HEK293 (cell line): ENCODE results near the gene COP1.
A peak's percentile ranks its signal among the peaks of the same experiment; 100 is the strongest.

Experiments
- CTCF ChIA-PET: fragments of 350-600 bp; formaldehyde crosslinking; extraction: SDS; loops from one replicate; lab custom pipeline; 2021; ENCODE audit warnings: antibody characterized with exemption; lab: Yijun Ruan, JAX
- POLR2A ChIA-PET: fragments of 300-600 bp; formaldehyde crosslinking; extraction: SDS; loops from one replicate; lab custom pipeline; 2020; ENCODE audit warnings: antibody characterized with exemption, inconsistent platforms; lab: Yijun Ruan, JAX
- H3K27ac ChIP-seq: fragments of 200-500 bp; sonication (Bioruptor generic); 2 replicates; pipeline ENCODE4 v1.5.1; 2014; ENCODE audit warnings: low read depth, low read length, control low read depth, inconsistent platforms; ENCODE audit errors: extremely low read depth
- H3K36me3 ChIP-seq, 2 experiments: fragments of 200-500 bp in 1 of 2; sonication (Bioruptor generic) in 1 of 2; 1 replicate in 1 of 2; 2 replicates in 1 of 2; pipeline ENCODE4 v1.5.1; 2014 to 2017; ENCODE audit warnings: inconsistent platforms in 2 of 2, low read length in 2 of 2; ENCODE audit not compliant: control insufficient read depth in 2 of 2, insufficient read depth in 1 of 2
- H3K4me1 ChIP-seq: fragments of 200-500 bp; sonication (Bioruptor generic); 2 replicates; pipeline ENCODE4 v1.5.1; 2014; ENCODE audit warnings: mild to moderate bottlenecking, low read length, inconsistent platforms; ENCODE audit not compliant: control insufficient read depth, insufficient read depth
- H3K4me3 ChIP-seq: 2 replicates; pipeline ENCODE4 v1.5.1; 2011; ENCODE audit warnings: low read depth, mild to moderate bottlenecking, control low read depth, low read length, moderate library complexity
- H3K9me3 ChIP-seq: fragments of 200-500 bp; sonication (Bioruptor generic); 2 replicates; pipeline ENCODE4 v1.5.1; 2014; ENCODE audit warnings: low read depth, low read length, inconsistent platforms; ENCODE audit not compliant: control insufficient read depth, insufficient read depth
- EGR2 ChIP-seq: fragments of 450-650 bp; formaldehyde crosslinking; IDR thresholded peaks from 2 replicates; pipeline ENCODE4 v1.5.1; 2016; ENCODE audit warnings: low read depth, missing biosample characterization, missing genetic modification characterization
- HIC1 ChIP-seq: fragments of 450-650 bp; formaldehyde crosslinking; IDR thresholded peaks from 2 replicates; pipeline ENCODE4 v1.5.1; 2016; ENCODE audit warnings: missing biosample characterization, missing genetic modification characterization
- HOXD13 ChIP-seq: sonication (generic); formaldehyde crosslinking; IDR thresholded peaks from 2 replicates; pipeline ENCODE4 v1.8.0; 2022; ENCODE audit warnings: missing genetic modification reagents, borderline replicate concordance
- PBX3 ChIP-seq: sonication (generic); formaldehyde crosslinking; IDR thresholded peaks from 2 replicates; pipeline ENCODE4 v1.8.1; 2022; ENCODE audit warnings: mild to moderate bottlenecking, moderate library complexity, missing genetic modification reagents
- RBAK ChIP-seq: fragments of 450-650 bp; formaldehyde crosslinking; IDR thresholded peaks from 2 replicates; pipeline ENCODE4 v1.5.1; 2016; ENCODE audit warnings: missing biosample characterization, missing genetic modification characterization
- SCRT2 ChIP-seq: fragments of 450-650 bp; formaldehyde crosslinking; IDR thresholded peaks from 2 replicates; pipeline ENCODE4 v1.5.1; 2016; ENCODE audit warnings: missing biosample characterization, missing genetic modification characterization
- TCF7L2 ChIP-seq: IDR thresholded peaks from 2 replicates; pipeline ENCODE4 v1.6.1; 2011; ENCODE audit warnings: low read depth, mild to moderate bottlenecking, inconsistent platforms, low read length, moderate library complexity, borderline replicate concordance
- TRIM28 ChIP-seq: IDR thresholded peaks from 2 replicates; pipeline ENCODE4 v1.6.1; 2011; ENCODE audit warnings: low read length, control low read depth, borderline replicate concordance
- YY2 ChIP-seq: fragments of 450-650 bp; formaldehyde crosslinking; IDR thresholded peaks from 2 replicates; pipeline ENCODE4 v1.5.1; 2016; ENCODE audit warnings: missing biosample characterization, missing genetic modification characterization
- ZBTB49 ChIP-seq: fragments of 450-650 bp; formaldehyde crosslinking; IDR thresholded peaks from 2 replicates; pipeline ENCODE4 v1.5.1; 2016; ENCODE audit warnings: missing biosample characterization, missing genetic modification characterization, low read depth
- ZBTB6 ChIP-seq: fragments of 450-650 bp; formaldehyde crosslinking; IDR thresholded peaks from 2 replicates; pipeline ENCODE4 v1.5.1; 2017; ENCODE audit warnings: missing biosample characterization, missing genetic modification characterization
- ZNF140 ChIP-seq: fragments of 450-650 bp; formaldehyde crosslinking; IDR thresholded peaks from 2 replicates; pipeline ENCODE4 v1.5.1; 2016; ENCODE audit warnings: missing biosample characterization, missing genetic modification characterization
- ZNF146 ChIP-seq: fragments of 450-650 bp; formaldehyde crosslinking; IDR thresholded peaks from 2 replicates; pipeline ENCODE4 v1.5.1; 2016; ENCODE audit warnings: missing biosample characterization, missing genetic modification characterization
- ZNF157 ChIP-seq: fragments of 450-650 bp; formaldehyde crosslinking; IDR thresholded peaks from 2 replicates; pipeline ENCODE4 v1.5.1; 2016; ENCODE audit warnings: missing biosample characterization, missing genetic modification characterization
- ZNF19 ChIP-seq: fragments of 450-650 bp; formaldehyde crosslinking; IDR thresholded peaks from 2 replicates; pipeline ENCODE4; 2016; ENCODE audit warnings: missing biosample characterization, missing genetic modification characterization, low read depth
- ZNF202 ChIP-seq: fragments of 450-650 bp; formaldehyde crosslinking; IDR thresholded peaks from 2 replicates; pipeline ENCODE4 v1.5.1; 2016; ENCODE audit warnings: missing biosample characterization, missing genetic modification characterization, borderline replicate concordance
- ZNF211 ChIP-seq: fragments of 450-650 bp; formaldehyde crosslinking; IDR thresholded peaks from 2 replicates; pipeline ENCODE4 v1.5.1; 2016; ENCODE audit warnings: low read depth, missing biosample characterization, missing genetic modification characterization
- ZNF223 ChIP-seq: fragments of 450-650 bp; formaldehyde crosslinking; IDR thresholded peaks from 2 replicates; pipeline ENCODE4 v1.5.1; 2016; ENCODE audit warnings: missing biosample characterization, missing genetic modification characterization
- ZNF23 ChIP-seq: fragments of 450-650 bp; formaldehyde crosslinking; IDR thresholded peaks from 2 replicates; pipeline ENCODE4 v1.5.1; 2016; ENCODE audit warnings: missing biosample characterization, missing genetic modification characterization, borderline replicate concordance
- ZNF292 ChIP-seq: fragments of 450-650 bp; formaldehyde crosslinking; IDR thresholded peaks from 2 replicates; pipeline ENCODE4 v1.5.1; 2016; ENCODE audit warnings: low read depth, missing biosample characterization, missing genetic modification characterization, borderline replicate concordance
- ZNF544 ChIP-seq: fragments of 450-650 bp; formaldehyde crosslinking; IDR thresholded peaks from 2 replicates; pipeline ENCODE4 v1.5.0; 2017; ENCODE audit warnings: missing biosample characterization, missing genetic modification characterization
- ZNF623 ChIP-seq: fragments of 450-650 bp; formaldehyde crosslinking; IDR thresholded peaks from 2 replicates; pipeline ENCODE4 v1.5.1; 2016; ENCODE audit warnings: missing biosample characterization, missing genetic modification characterization
- ZNF792 ChIP-seq: fragments of 450-650 bp; formaldehyde crosslinking; IDR thresholded peaks from 2 replicates; pipeline ENCODE4 v1.5.1; 2016; ENCODE audit warnings: missing biosample characterization, missing genetic modification characterization
- ZXDB ChIP-seq: fragments of 450-650 bp; formaldehyde crosslinking; IDR thresholded peaks from 2 replicates; pipeline ENCODE4 v1.5.1; 2016; ENCODE audit warnings: missing biosample characterization, missing genetic modification characterization

COP1 gene

GRCh38 chr1:176068901-176069300 is 138.2 kb downstream of the COP1 start (continued):
- no peak for TF ChIP-seq ZNF211 (tag by site-specific recombination)
- TF ChIP-seq ZNF292 (tag by site-specific recombination): no peak
- TF ChIP-seq ZNF23: no peak
- TF ChIP-seq SCRT2: no peak

GRCh38 chr1:176068256-176068655 is 138.8 kb downstream of the COP1 start:
- H3K27ac ChIP-seq: no peak overlapping the region
- H3K9me3 ChIP-seq: no peaks in the 10 kb centered on the region
- H3K4me1 ChIP-seq: no peaks in the 10 kb centered on the region
- no peak for TF ChIP-seq ZNF146 (tag by site-specific recombination)
- TF ChIP-seq ZNF792 (tag by site-specific recombination): no peak
- no peak for TF ChIP-seq ZNF157 (tag by site-specific recombination)
- TF ChIP-seq, all 188 proteins: peak for 0
- Histone ChIP-seq H3K36me3 (no peaks in the 10 kb centered on the region), H3K4me3 (no peak overlapping the region)
- POLR2A ChIA-PET: no interaction called here
- CTCF ChIA-PET: no interaction called here

- TF ChIP-seq ZNF544 (tag by site-specific recombination): no peak
- no peak for TF ChIP-seq ZNF623
- TF ChIP-seq EGR2 (tag by site-specific recombination): no peak
- no peak for TF ChIP-seq ZNF223 (tag by site-specific recombination)
- TF ChIP-seq ZNF140 (tag by site-specific recombination): no peak
- TF ChIP-seq ZBTB6 (tag by site-specific recombination): no peak
- TF ChIP-seq ZXDB (tag by site-specific recombination): no peak
- no peak for TF ChIP-seq ZNF202 (tag by site-specific recombination)
- no peak for TF ChIP-seq ZNF19 (tag by site-specific recombination)
- TF ChIP-seq, all 188 proteins: peak for 0
- no peak overlapping the region for H3K27ac ChIP-seq
- H3K36me3 ChIP-seq: no peaks in the 10 kb centered on the region
- no peaks in the 10 kb centered on the region for H3K9me3 ChIP-seq
- H3K4me3 ChIP-seq: no peak overlapping the region
- CTCF ChIA-PET: no interaction called here
- POLR2A ChIA-PET: no interaction called here
- H3K4me1 ChIP-seq: no peaks in the 10 kb centered on the region
These were observed 140.4 kb downstream of the COP1 start for GRCh38 chr1:176066709-176067108.

- no peak overlapping the region for H3K27ac ChIP-seq
- POLR2A ChIA-PET: interaction anchor here (0.7 kb wide), 1 partner anchor 123 kb away, joined by 3 read pairs; no protein-coding TSS in a partner anchor
- CTCF ChIA-PET: interaction anchor here (0.6 kb wide), 1 partner anchor 885 kb away, joined by 6 read pairs; no protein-coding TSS in a partner anchor
- H3K9me3 ChIP-seq: no peaks in the 10 kb centered on the region
- no peaks in the 10 kb centered on the region for H3K36me3 ChIP-seq
- no peaks in the 10 kb centered on the region for H3K4me1 ChIP-seq
- no peak overlapping the region for H3K4me3 ChIP-seq
- TF ChIP-seq HOXD13 (no peak), RBAK (tag by site-specific recombination) (no peak), SCRT2 (0 out of 2 replicates have a peak, but pooled peaks have one; percentile 12), TCF7L2 (0 out of 2 replicates have a peak, but pooled peaks have one; percentile 18), HIC1 (tag by site-specific recombination) (no peak), YY2 (tag by site-specific recombination) (no peak), PBX3 (CRISPR knock-in tag) (no peak), TRIM28 (0 out of 2 replicates have a peak, but pooled peaks have one; percentile 26), ZBTB49 (tag by site-specific recombination) (no peak)
These were observed 148.4 kb downstream of the COP1 start for GRCh38 chr1:176058686-176059085.
